ENCODE results near the gene SLC22A23.

DNA sequence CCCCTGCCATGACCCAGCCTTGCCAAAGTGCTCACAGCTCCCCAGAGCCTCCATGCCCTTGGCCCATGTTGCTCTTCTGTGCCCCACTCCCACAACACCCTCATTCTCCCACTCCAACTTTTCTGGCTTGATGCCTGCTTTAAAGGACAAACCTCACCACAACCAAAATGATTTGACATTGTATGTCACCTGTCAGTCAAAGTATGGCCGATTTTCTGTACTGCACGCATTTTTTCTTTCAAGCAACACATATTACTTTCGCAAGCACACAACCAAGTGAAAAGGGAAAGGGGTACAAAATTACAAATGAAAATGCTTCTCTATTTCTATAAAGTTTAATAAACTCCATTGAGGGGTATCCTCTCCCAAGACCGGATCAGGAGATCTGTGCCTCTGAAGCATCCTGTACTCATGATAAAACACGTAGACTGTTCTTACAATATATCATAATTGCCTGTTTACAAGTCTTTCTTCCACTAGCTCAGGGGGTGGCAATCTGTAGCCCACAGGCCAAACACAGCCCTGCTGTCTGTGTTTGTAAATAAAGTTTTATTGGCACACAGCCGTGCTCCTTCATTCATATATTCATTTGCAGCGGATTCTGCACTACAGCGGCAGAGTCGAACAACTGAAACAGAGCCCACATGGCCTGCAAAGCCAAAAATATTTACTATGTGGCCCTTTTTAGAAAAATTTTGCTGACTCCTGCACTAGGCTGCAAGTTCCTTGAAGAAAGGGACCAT lies 32.5 kb downstream of the SLC22A23 start:
- TF ChIP-seq SUZ12 (IDR thresholded peaks at IDR 0.05; ENCODE audit: extremely low read depth, insufficient read depth, insufficient read length) (no peak), ZNF274 (IDR thresholded peaks at IDR 0.05; ENCODE audit: low read depth, low read length) (no peak), YY1 (IDR thresholded peaks at IDR 0.05; ENCODE audit: insufficient read depth, insufficient read length) (no peak)
